ENCODE results near the gene STAC2. TPM values are rescaled to one million over a fixed set of nuclear protein-coding genes. Genes with fewer than 3 reads are reported as not detected.

Gene STAC2
- total RNA-seq, 1 experiment from 2014 or later = 0.17 TPM

DNA sequence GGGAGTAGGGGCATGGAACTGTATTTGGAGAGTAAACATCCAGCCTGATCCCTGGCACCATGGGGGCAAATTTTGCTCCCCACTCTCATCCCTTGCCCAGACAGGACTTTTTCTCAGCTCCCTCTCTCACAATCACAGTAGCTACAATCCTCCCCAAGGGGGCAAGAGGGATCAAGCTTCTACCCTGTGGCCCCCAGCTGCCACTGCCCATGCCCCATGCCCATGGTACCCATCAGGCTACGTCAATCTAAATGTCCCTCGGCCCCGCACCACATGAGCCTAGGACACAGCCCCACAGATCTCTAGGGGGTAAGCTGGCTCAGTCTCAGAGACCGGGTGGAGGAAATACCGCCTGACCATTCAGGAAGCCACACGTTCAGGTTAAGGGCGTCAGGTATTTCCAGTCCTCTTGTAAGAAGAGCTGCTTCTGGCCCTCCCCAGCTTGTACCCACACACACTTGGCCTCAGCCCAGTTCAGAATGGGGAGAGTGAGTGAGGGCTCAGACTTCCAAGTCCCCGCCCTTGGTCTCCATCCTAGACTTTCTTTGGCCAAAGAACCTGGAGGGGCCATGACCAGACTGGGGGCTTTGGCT lies 30.1 kb downstream of the STAC2 start:
- Histone ChIP-seq H3K4me1 (replicated peaks; ENCODE audit: insufficient read depth) (peaks cover 17% of the 10 kb centered on the region), H3K27me3 (ENCODE audit: insufficient read depth, low read depth) (no peaks in the 10 kb centered on the region), H3K36me3 (ENCODE audit: low read depth) (peaks cover 1% of the 10 kb centered on the region), H4K20me1 (ENCODE audit: insufficient read depth) (no peaks in the 10 kb centered on the region), H2AFZ (no peak overlapping the region), H3K4me2 (peak overlapping the region; percentile 90), H3K79me2 (ENCODE audit: low read depth) (peaks cover 21% of the 10 kb centered on the region), H3K4me3 (no peak overlapping the region), H3F3A (ENCODE audit: insufficient read depth, low read depth) (peaks cover 27% of the 10 kb centered on the region), H3K9me3 (ENCODE audit: insufficient read depth, low read depth) (no peaks in the 10 kb centered on the region), H3K27ac (no peak overlapping the region), H3K9me2 (ENCODE audit: insufficient read depth) (no peaks in the 10 kb centered on the region)
- TF ChIP-seq EZH2 (IDR thresholded peaks at IDR 0.05; ENCODE audit: low read depth) = no peak
- TF ChIP-seq, protein P1, sequence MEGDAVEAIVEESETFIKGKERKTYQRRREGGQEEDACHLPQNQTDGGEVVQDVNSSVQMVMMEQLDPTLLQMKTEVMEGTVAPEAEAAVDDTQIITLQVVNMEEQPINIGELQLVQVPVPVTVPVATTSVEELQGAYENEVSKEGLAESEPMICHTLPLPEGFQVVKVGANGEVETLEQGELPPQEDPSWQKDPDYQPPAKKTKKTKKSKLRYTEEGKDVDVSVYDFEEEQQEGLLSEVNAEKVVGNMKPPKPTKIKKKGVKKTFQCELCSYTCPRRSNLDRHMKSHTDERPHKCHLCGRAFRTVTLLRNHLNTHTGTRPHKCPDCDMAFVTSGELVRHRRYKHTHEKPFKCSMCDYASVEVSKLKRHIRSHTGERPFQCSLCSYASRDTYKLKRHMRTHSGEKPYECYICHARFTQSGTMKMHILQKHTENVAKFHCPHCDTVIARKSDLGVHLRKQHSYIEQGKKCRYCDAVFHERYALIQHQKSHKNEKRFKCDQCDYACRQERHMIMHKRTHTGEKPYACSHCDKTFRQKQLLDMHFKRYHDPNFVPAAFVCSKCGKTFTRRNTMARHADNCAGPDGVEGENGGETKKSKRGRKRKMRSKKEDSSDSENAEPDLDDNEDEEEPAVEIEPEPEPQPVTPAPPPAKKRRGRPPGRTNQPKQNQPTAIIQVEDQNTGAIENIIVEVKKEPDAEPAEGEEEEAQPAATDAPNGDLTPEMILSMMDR (conservative IDR thresholded peaks at IDR 0.05) = no peak
- intact Hi-C loops (cut with micrococcal nuclease; ENCODE audit: unreplicated experiment) = no loop called here
- ChIA-PET CTCF (interaction anchor here (2.0 kb wide), 1 partner anchor 42 kb away, joined by 4 read pairs; no protein-coding TSS in a partner anchor), POLR2A (ENCODE audit: unreplicated experiment) (interaction anchor here (0.6 to 0.7 kb wide), 2 partner anchors 212 to 1463 kb away, joined by 3 to 5 read pairs; no protein-coding TSS in a partner anchor)
- BruUV-seq (replicated peaks) = no TSS peak
- peak in 1 of 2 experiments; percentile 54 for DNase-seq

DNA sequence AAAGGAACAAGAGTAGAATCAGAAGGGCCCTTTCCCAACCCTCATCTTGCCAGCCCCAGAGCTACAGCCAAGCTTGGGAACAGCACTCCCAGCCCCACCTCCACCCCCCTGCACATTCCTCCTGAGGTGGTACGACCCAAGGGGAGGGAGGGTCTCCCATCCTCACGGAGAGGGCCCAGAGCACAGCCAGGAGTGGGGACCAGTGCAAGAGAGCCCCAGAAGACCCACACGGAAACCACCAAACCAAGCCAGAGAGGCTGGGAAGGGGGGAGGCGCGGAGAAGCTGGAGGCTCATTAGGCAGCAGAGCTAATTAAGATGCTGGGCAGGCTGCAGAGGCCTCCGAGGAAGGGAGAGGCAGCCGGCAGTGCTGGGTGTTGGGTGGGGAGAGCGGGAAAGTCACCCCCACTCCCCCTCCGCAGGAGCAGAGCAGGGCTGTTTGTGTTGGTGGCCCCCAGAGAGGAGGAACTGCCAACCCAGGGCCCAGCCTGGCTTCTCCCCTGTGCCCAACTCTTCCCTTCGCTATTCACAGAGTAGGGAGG lies 30.7 kb downstream of the STAC2 start:
- Histone ChIP-seq H3F3A (ENCODE audit: insufficient read depth, low read depth) (peaks cover 25% of the 10 kb centered on the region), H3K36me3 (ENCODE audit: low read depth) (no peaks in the 10 kb centered on the region), H4K20me1 (ENCODE audit: insufficient read depth) (no peaks in the 10 kb centered on the region), H3K27ac (no peak overlapping the region), H3K79me2 (ENCODE audit: low read depth) (peaks cover 15% of the 10 kb centered on the region), H3K4me1 (replicated peaks; ENCODE audit: insufficient read depth) (peaks cover 17% of the 10 kb centered on the region), H3K4me3 (no peak overlapping the region), H2AFZ (no peak overlapping the region), H3K9me2 (ENCODE audit: insufficient read depth) (no peaks in the 10 kb centered on the region), H3K4me2 (no peak overlapping the region), H3K9me3 (ENCODE audit: insufficient read depth, low read depth) (no peaks in the 10 kb centered on the region), H3K27me3 (ENCODE audit: insufficient read depth, low read depth) (no peaks in the 10 kb centered on the region)
- intact Hi-C loops (cut with micrococcal nuclease; ENCODE audit: unreplicated experiment) = no loop called here
- no TSS peak for BruUV-seq (replicated peaks)
- no peak for DNase-seq
- POLR2A ChIA-PET (ENCODE audit: unreplicated experiment) = no interaction called here
- TF ChIP-seq, protein P1 (conservative IDR thresholded peaks at IDR 0.05) = no peak
- TF ChIP-seq EZH2 (IDR thresholded peaks at IDR 0.05; ENCODE audit: low read depth) = no peak
- CTCF ChIA-PET = interaction anchor here (2.0 kb wide), 1 partner anchor 42 kb away, joined by 4 read pairs; no protein-coding TSS in a partner anchor

DNA sequence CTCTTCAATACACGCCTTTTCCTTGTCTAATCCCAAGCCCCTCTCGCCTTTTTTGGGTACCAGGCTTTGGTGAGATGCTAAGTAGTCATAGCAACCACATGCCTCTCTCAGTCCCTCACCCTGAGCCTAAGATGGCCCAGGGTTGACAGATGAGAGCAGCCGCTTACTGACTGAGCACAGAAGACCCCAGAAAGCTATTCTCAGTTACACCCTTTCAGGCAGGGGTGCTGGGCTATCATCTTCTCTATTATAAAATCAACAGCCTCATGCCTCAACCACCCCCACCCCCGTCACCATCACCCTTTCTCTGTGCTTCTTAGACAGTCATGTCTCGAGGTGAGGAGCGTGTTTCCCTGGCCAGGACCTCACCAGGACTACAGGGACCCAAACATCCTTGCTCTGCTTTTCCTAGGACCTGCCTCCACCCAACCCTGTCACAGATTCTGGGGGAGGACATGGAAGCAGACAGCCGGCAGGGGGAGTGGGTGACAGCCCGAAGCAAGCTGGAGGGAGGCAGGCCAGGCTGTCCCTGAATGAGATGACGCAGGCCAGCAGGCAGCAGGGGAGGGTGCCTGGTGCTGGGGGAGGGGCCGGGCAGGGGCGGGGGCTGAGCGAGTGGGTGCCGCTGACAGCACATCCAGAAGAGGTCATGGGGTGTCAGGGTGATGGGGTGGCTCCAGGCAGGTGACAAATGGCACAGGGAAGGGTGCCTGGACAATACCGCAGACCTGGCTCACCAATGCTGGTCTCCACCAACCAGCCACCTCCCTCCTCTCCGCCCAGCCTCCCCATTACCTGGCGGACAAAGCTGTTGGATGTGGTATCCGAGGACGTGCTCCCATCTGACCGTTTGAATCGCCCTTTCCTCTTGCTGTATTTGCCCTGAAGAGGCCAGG lies 31.4 kb downstream of the STAC2 start:
- no peaks in the 10 kb centered on the region for H4K20me1 ChIP-seq (ENCODE audit: insufficient read depth)
- H3K4me2 ChIP-seq = no peak overlapping the region
- no peaks in the 10 kb centered on the region for H3K27me3 ChIP-seq (ENCODE audit: insufficient read depth, low read depth)
- intact Hi-C loops (cut with micrococcal nuclease; ENCODE audit: unreplicated experiment) = no loop called here
- no peaks in the 10 kb centered on the region for H3K9me2 ChIP-seq (ENCODE audit: insufficient read depth)
- peaks cover 15% of the 10 kb centered on the region for H3K4me1 ChIP-seq (replicated peaks; ENCODE audit: insufficient read depth)
- POLR2A ChIA-PET (ENCODE audit: unreplicated experiment) = no interaction called here
- H3K36me3 ChIP-seq (ENCODE audit: low read depth) = no peaks in the 10 kb centered on the region
- H3K9me3 ChIP-seq (ENCODE audit: insufficient read depth, low read depth) = no peaks in the 10 kb centered on the region
- peaks cover 20% of the 10 kb centered on the region for H3F3A ChIP-seq (ENCODE audit: insufficient read depth, low read depth)
- CTCF ChIA-PET = no interaction called here
- TF ChIP-seq, protein P1 (conservative IDR thresholded peaks at IDR 0.05) = no peak
- TF ChIP-seq EZH2 (IDR thresholded peaks at IDR 0.05; ENCODE audit: low read depth) = no peak
- no peak for DNase-seq
- H3K79me2 ChIP-seq (ENCODE audit: low read depth) = peaks cover 14% of the 10 kb centered on the region
- H2AFZ ChIP-seq = no peak overlapping the region
- no peak overlapping the region for H3K27ac ChIP-seq
- BruUV-seq (replicated peaks) = no TSS peak
- H3K4me3 ChIP-seq = no peak overlapping the region

Measured in PC-9 (cell line).